HepG2 (cell line): Measurements from ENCODE around the gene PITX3. TPM values are rescaled to one million over a fixed set of nuclear protein-coding genes. Genes with fewer than 3 reads are reported as not detected.

ENCODE experiments used
- AKAP8 ChIP-seq: sonication (generic); formaldehyde crosslinking; IDR thresholded peaks from 2 replicates; pipeline ENCODE4 v1.5.1; 2020; ENCODE audit warnings: mild to moderate bottlenecking, missing genetic modification reagents
- BRCA1 ChIP-seq: sonication (generic); formaldehyde crosslinking; IDR thresholded peaks from 2 replicates; pipeline ENCODE4 v1.4.0; 2020; ENCODE audit warnings: missing genetic modification reagents
- FOSL2 ChIP-seq: sonication (generic); formaldehyde crosslinking; IDR thresholded peaks from 2 replicates; pipeline ENCODE4 v1.4.0; 2020; ENCODE audit warnings: missing genetic modification reagents
- FOXP1 ChIP-seq, 2 experiments: fragments of 450-650 bp in 1 of 2; IDR thresholded peaks; 2 replicates each; pipeline ENCODE4 v1.6.1; 2017 to 2018; ENCODE audit warnings: antibody characterized with exemption in 1 of 2
- NFE2L2 ChIP-seq: fragments of 150-350 bp; IDR thresholded peaks from 2 replicates; pipeline ENCODE4 v1.6.1; 2014; ENCODE audit warnings: low read length
- SOX13 ChIP-seq, 3 experiments: fragments of 450-650 bp in 1 of 3; sonication (generic) in 1 of 3; formaldehyde crosslinking in 1 of 3; IDR thresholded peaks in 2 of 3; conservative IDR thresholded peaks in 1 of 3; 2 replicates each; pipeline versions ENCODE4 v1.5.0 to v1.6.1; 2016 to 2020; ENCODE audit warnings: antibody characterized with exemption in 1 of 3, mild to moderate bottlenecking in 1 of 3, missing compliant biosample characterization in 1 of 3, missing genetic modification reagents in 1 of 3, moderate library complexity in 1 of 3
- STAG1 ChIP-seq: sonication (generic); formaldehyde crosslinking; IDR thresholded peaks from 2 replicates; pipeline ENCODE4 v1.4.0; 2020; ENCODE audit warnings: missing genetic modification reagents
- ZBTB42 ChIP-seq: sonication (generic); formaldehyde crosslinking; IDR thresholded peaks from 2 replicates; pipeline ENCODE4 v1.5.0; 2020; ENCODE audit warnings: mild to moderate bottlenecking, missing genetic modification reagents
- ZNF773 ChIP-seq: sonication (generic); formaldehyde crosslinking; IDR thresholded peaks from 2 replicates; pipeline ENCODE4 v1.4.0; 2020; ENCODE audit warnings: missing genetic modification reagents, borderline replicate concordance
- ZSCAN31 ChIP-seq: sonication (generic); formaldehyde crosslinking; IDR thresholded peaks from 2 replicates; pipeline ENCODE4 v1.5.0; 2020; ENCODE audit warnings: low read depth, mild to moderate bottlenecking, missing genetic modification reagents
- polyA plus RNA-seq, 8 experiments: library from polyadenylated mRNA; depleted of rRNA in 3 of 8; stranded (reverse) in 7 of 8; unstranded in 1 of 8; fragments of >200 nt; fragmentation: Illumina TruSeq in 4 of 8; extraction: Trizol in 4 of 8; gene quantifications; 2 replicates each; pipeline versions ENCODE4 v1.2.1 to v1.2.3, GENCODE V29; 2011 to 2016; ENCODE audit warnings: low read depth in 4 of 8, missing spikeins in 1 of 8, mixed read lengths in 1 of 8; ENCODE audit not compliant: insufficient read depth in 1 of 8
- total RNA-seq, 5 experiments: library from RNA; depleted of rRNA; stranded (reverse); fragments of >200 nt; fragmentation: Illumina TruSeq; extraction: Trizol; gene quantifications; 2 replicates each; pipeline ENCODE4 v1.2.3, GENCODE V29; 2016; ENCODE audit warnings: low read depth in 1 of 5
- TF ChIP-seq, protein P1 (sequence below): IDR thresholded peaks from 2 replicates; pipeline ENCODE4 v1.4.0; 2020; ENCODE audit warnings: mild to moderate bottlenecking, missing genetic modification reagents
- TF ChIP-seq, protein P2 (sequence below): sonication (generic); formaldehyde crosslinking; IDR thresholded peaks from 2 replicates; pipeline ENCODE4 v1.5.1; 2020; ENCODE audit warnings: missing genetic modification reagents, mild to moderate bottlenecking, borderline replicate concordance
- TF ChIP-seq, protein P3 (sequence below): fragments of 450-650 bp; IDR thresholded peaks from 2 replicates; pipeline ENCODE4 v1.6.1; 2017
- TF ChIP-seq, protein P4 (sequence below): sonication (generic); formaldehyde crosslinking; IDR thresholded peaks from 2 replicates; pipeline ENCODE4 v1.4.0; 2020; ENCODE audit warnings: missing genetic modification reagents

PITX3 gene
- total and polyA plus RNA-seq, 2 of the 13 experiments (the other 11 are each of a cell fraction or from before 2014, with no cell fraction given), result not detected

DNA sequence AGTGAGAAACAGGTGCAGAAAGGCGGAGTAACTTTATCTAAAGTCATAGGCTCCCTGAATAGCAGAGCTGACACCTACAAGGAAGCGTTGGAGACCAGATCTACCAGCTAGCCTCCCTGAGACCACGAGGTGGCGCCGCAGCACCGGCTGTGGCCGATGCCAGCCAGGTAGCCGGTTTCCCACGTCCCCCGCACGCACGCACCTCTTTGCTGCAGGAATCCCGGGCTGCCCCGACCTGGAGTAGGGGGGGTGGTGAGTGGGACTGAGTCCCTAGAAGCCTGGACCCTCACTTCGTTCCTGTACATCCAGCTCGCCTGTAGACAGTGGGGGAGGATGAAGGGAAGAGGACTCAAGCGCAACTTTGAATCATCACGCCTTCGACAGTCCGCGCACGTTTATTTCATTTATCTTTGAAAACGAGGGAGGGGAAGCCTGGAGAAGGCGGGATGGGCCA, 11.5 kb downstream of the PITX3 start (continued):
- TF ChIP-seq SOX13 (IDR thresholded peaks at IDR 0.05) (no peak), SOX13 (CRISPR knock-in tag; conservative IDR thresholded peaks at IDR 0.05 in 1 of 2, IDR thresholded peaks at IDR 0.05 in 1 of 2) (peak in 1 of 2 experiments; percentile 12; a peak in 1 of 4 replicates), ZSCAN31 (no peak), NFE2L2 (no peak), ZBTB42 (CRISPR knock-in tag) (no peak), FOXP1 (IDR thresholded peaks at IDR 0.05) (no peak), FOXP1 (CRISPR knock-in tag; IDR thresholded peaks at IDR 0.05) (no peak), FOSL2 (CRISPR knock-in tag) (0 out of 2 replicates have a peak, but pooled peaks have one; percentile 19), ZNF773 (CRISPR knock-in tag) (no peak), STAG1 (CRISPR knock-in tag) (peak; percentile 98), BRCA1 (CRISPR knock-in tag) (no peak), AKAP8 (CRISPR knock-in tag) (no peak)
- TF ChIP-seq, protein P1, sequence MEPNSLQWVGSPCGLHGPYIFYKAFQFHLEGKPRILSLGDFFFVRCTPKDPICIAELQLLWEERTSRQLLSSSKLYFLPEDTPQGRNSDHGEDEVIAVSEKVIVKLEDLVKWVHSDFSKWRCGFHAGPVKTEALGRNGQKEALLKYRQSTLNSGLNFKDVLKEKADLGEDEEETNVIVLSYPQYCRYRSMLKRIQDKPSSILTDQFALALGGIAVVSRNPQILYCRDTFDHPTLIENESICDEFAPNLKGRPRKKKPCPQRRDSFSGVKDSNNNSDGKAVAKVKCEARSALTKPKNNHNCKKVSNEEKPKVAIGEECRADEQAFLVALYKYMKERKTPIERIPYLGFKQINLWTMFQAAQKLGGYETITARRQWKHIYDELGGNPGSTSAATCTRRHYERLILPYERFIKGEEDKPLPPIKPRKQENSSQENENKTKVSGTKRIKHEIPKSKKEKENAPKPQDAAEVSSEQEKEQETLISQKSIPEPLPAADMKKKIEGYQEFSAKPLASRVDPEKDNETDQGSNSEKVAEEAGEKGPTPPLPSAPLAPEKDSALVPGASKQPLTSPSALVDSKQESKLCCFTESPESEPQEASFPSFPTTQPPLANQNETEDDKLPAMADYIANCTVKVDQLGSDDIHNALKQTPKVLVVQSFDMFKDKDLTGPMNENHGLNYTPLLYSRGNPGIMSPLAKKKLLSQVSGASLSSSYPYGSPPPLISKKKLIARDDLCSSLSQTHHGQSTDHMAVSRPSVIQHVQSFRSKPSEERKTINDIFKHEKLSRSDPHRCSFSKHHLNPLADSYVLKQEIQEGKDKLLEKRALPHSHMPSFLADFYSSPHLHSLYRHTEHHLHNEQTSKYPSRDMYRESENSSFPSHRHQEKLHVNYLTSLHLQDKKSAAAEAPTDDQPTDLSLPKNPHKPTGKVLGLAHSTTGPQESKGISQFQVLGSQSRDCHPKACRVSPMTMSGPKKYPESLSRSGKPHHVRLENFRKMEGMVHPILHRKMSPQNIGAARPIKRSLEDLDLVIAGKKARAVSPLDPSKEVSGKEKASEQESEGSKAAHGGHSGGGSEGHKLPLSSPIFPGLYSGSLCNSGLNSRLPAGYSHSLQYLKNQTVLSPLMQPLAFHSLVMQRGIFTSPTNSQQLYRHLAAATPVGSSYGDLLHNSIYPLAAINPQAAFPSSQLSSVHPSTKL (CRISPR knock-in tag), result 0 out of 2 replicates have a peak, but pooled peaks have one; percentile 31
- TF ChIP-seq, protein P2, sequence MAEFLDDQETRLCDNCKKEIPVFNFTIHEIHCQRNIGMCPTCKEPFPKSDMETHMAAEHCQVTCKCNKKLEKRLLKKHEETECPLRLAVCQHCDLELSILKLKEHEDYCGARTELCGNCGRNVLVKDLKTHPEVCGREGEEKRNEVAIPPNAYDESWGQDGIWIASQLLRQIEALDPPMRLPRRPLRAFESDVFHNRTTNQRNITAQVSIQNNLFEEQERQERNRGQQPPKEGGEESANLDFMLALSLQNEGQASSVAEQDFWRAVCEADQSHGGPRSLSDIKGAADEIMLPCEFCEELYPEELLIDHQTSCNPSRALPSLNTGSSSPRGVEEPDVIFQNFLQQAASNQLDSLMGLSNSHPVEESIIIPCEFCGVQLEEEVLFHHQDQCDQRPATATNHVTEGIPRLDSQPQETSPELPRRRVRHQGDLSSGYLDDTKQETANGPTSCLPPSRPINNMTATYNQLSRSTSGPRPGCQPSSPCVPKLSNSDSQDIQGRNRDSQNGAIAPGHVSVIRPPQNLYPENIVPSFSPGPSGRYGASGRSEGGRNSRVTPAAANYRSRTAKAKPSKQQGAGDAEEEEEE (CRISPR knock-in tag), result no peak
- TF ChIP-seq, protein P3, sequence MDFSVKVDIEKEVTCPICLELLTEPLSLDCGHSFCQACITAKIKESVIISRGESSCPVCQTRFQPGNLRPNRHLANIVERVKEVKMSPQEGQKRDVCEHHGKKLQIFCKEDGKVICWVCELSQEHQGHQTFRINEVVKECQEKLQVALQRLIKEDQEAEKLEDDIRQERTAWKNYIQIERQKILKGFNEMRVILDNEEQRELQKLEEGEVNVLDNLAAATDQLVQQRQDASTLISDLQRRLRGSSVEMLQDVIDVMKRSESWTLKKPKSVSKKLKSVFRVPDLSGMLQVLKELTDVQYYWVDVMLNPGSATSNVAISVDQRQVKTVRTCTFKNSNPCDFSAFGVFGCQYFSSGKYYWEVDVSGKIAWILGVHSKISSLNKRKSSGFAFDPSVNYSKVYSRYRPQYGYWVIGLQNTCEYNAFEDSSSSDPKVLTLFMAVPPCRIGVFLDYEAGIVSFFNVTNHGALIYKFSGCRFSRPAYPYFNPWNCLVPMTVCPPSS, result no peak
- TF ChIP-seq, protein P4, sequence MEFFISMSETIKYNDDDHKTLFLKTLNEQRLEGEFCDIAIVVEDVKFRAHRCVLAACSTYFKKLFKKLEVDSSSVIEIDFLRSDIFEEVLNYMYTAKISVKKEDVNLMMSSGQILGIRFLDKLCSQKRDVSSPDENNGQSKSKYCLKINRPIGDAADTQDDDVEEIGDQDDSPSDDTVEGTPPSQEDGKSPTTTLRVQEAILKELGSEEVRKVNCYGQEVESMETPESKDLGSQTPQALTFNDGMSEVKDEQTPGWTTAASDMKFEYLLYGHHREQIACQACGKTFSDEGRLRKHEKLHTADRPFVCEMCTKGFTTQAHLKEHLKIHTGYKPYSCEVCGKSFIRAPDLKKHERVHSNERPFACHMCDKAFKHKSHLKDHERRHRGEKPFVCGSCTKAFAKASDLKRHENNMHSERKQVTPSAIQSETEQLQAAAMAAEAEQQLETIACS (CRISPR knock-in tag), result no peak
